GM12878 (cell line): ENCODE measurements around the gene PPP2R3A.

Experiments
- CTCF ChIP-seq, 3 experiments: IDR thresholded peaks in 2 of 3; conservative IDR thresholded peaks in 1 of 3; 2 replicates each; pipeline ENCODE4 v1.5.1; 2011; ENCODE audit warnings: low read depth in 3 of 3, low read length in 3 of 3, mild to moderate bottlenecking in 3 of 3, control low read depth in 2 of 3, moderate library complexity in 2 of 3, inconsistent platforms in 1 of 3, mixed read lengths in 1 of 3; ENCODE audit not compliant: control insufficient read depth in 2 of 3, insufficient read depth in 1 of 3; ENCODE audit errors: extremely low read depth in 1 of 3
- POLR2A ChIP-seq: IDR thresholded peaks from 2 replicates; pipeline ENCODE4 v1.6.1; 2011; ENCODE audit warnings: low read depth, mild to moderate bottlenecking, low read length
- POLR2AphosphoS5 ChIP-seq: IDR thresholded peaks from 2 replicates; pipeline ENCODE4 v1.6.1; 2011; ENCODE audit warnings: mild to moderate bottlenecking, low read length, inconsistent platforms
- REST ChIP-seq: IDR thresholded peaks from 2 replicates; pipeline ENCODE4 v1.6.1; 2012; ENCODE audit warnings: mild to moderate bottlenecking, low read depth, low read length
- RUNX3 ChIP-seq: IDR thresholded peaks from 2 replicates; pipeline ENCODE4 v1.6.1; 2012; ENCODE audit warnings: low read length, inconsistent platforms
- USF1 ChIP-seq: IDR thresholded peaks from 2 replicates; pipeline ENCODE4 v1.6.1; 2011; ENCODE audit warnings: borderline replicate concordance, low read depth, mild to moderate bottlenecking, moderate library complexity, mixed read lengths, low read length; ENCODE audit not compliant: insufficient read depth; ENCODE audit errors: extremely low read length
- ZNF274 ChIP-seq: IDR thresholded peaks from one replicate; pipeline ENCODE4 v1.8.0; 2011; ENCODE audit not compliant: insufficient read length, insufficient read depth
- ZZZ3 ChIP-seq: IDR thresholded peaks from 2 replicates; pipeline ENCODE4 v1.6.1; 2011; ENCODE audit warnings: low read depth; ENCODE audit not compliant: control insufficient read depth, insufficient read length

DNA sequence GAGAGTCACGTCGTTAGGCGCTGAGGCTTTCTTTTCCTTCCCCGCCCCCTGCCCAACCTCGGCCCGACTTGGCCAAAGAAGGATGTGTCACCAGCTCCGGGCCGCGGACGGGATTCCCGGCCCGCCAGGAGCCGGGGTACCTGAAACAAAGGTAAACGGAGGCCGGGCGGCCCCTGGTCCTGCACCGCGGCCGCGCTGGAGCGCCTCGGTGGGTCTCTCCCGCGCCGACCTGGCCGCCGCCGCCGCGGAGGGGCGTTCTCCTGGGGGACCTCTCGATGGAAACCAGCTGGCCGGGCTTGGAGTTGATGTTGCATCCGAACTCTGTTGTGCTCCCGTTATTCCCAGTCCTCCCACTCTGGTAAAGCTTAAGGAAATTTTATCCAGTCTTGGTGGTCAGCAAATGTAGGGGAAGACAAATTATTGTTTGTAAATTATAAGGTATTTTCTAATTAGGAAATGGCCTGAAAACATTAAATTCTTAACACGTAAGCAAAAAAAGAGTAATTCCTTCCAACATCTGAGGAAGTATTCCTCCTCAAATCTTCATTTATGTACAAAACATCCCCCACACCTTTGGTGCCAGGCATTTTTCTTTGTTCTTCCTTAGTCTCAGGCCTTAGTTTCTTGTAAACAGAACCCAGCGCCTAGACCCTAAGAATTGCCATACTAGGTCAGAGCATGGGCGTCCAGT lies 888 bp downstream of the PPP2R3A start:
- TF ChIP-seq POLR2AphosphoS5, result no peak
- TF ChIP-seq CTCF (IDR thresholded peaks at IDR 0.05 in 2 of 3, conservative IDR thresholded peaks at IDR 0.05 in 1 of 3; ENCODE audit: control insufficient read depth in 2 of 3, extremely low read depth in 1 of 3, insufficient read depth in 1 of 3, low read depth in 3 of 3, low read length in 3 of 3), result no peak
- no peak for TF ChIP-seq RUNX3
- TF ChIP-seq ZNF274, result no peak
- no peak for TF ChIP-seq POLR2A
- no peak for TF ChIP-seq REST
- no peak for TF ChIP-seq USF1
- no peak for TF ChIP-seq ZZZ3
